BLaER1 treated with 17β-estradiol and CSF1 and Interleukin-3, amounts not matched to agents 10 nM and 100 nM (cell line): ENCODE measurements around the gene RALGAPA2.
A peak's percentile ranks its signal among the peaks of the same experiment; 100 is the strongest.

Experiments used
- H3K27ac ChIP-seq, 11 experiments: shearing (Covaris generic); formaldehyde crosslinking; 2 replicates each; pipeline ENCODE4 v1.8.1; 2022
- H3K27me3 ChIP-seq, 11 experiments: shearing (Covaris generic); formaldehyde crosslinking; 2 replicates each; pipeline ENCODE4 v1.8.1; 2022
- H3K36me3 ChIP-seq, 11 experiments: shearing (Covaris generic); formaldehyde crosslinking; 2 replicates each; pipeline ENCODE4 v1.8.1; 2022
- H3K4me1 ChIP-seq, 10 experiments: shearing (Covaris generic); formaldehyde crosslinking; 2 replicates each; pipeline ENCODE4 v1.8.1; 2022
- H3K4me2 ChIP-seq, 11 experiments: shearing (Covaris generic); formaldehyde crosslinking; 2 replicates each; pipeline ENCODE4 v1.8.1; 2022
- H3K4me3 ChIP-seq, 10 experiments: shearing (Covaris generic); formaldehyde crosslinking; 2 replicates each; pipeline ENCODE4 v1.8.1; 2022
- H3K9ac ChIP-seq, 11 experiments: shearing (Covaris generic); formaldehyde crosslinking; 2 replicates each; pipeline ENCODE4 v1.8.1; 2022
- H3K9me3 ChIP-seq, 11 experiments: shearing (Covaris generic); formaldehyde crosslinking; replicated peaks in 1 of 11; 2 replicates each; pipeline ENCODE4 v1.8.1; 2022
- H4K20me1 ChIP-seq, 11 experiments: shearing (Covaris generic); formaldehyde crosslinking; 2 replicates each; pipeline ENCODE4 v1.8.1; 2022
- Cebpa-rat ChIP-seq, 11 experiments: shearing (Covaris generic); IDR thresholded peaks; 2 replicates each; pipeline ENCODE4 v1.8.1; 2022

RALGAPA2 gene

GRCh38 chr20:20744170-20744725 is 31.8 kb upstream of the RALGAPA2 start:
- H3K4me3 ChIP-seq: peak overlapping the region in 2 of 10 experiments; percentile 8 to 10; a peak in 1 of 20 replicates
- H3K4me1 ChIP-seq: peaks cover 13 to 32% (median 24%) of the 10 kb centered on the region in 10 experiments
- no peak for TF ChIP-seq Cebpa-rat (IDR thresholded peaks at IDR 0.05)
- H3K27me3 ChIP-seq: no peaks in the 10 kb centered on the region
- H3K27ac ChIP-seq: peak overlapping the region; percentile 18 to 78 (median 71); a peak in 20 of 22 replicates
- no peaks in the 10 kb centered on the region for H4K20me1 ChIP-seq
- H3K9ac ChIP-seq: peak overlapping the region in 10 of 11 experiments; percentile 36 to 64 (median 62); a peak in 16 of 22 replicates
- H3K9me3 ChIP-seq: peaks cover 19 to 34% (median 29%) of the 10 kb centered on the region in 11 experiments
- peaks cover 0 to 11% (median 0%) of the 10 kb centered on the region in 11 experiments; a peak in 5 of 22 replicates for H3K36me3 ChIP-seq
- H3K4me2 ChIP-seq: peak overlapping the region; percentile 48 to 79 (median 73)

DNA sequence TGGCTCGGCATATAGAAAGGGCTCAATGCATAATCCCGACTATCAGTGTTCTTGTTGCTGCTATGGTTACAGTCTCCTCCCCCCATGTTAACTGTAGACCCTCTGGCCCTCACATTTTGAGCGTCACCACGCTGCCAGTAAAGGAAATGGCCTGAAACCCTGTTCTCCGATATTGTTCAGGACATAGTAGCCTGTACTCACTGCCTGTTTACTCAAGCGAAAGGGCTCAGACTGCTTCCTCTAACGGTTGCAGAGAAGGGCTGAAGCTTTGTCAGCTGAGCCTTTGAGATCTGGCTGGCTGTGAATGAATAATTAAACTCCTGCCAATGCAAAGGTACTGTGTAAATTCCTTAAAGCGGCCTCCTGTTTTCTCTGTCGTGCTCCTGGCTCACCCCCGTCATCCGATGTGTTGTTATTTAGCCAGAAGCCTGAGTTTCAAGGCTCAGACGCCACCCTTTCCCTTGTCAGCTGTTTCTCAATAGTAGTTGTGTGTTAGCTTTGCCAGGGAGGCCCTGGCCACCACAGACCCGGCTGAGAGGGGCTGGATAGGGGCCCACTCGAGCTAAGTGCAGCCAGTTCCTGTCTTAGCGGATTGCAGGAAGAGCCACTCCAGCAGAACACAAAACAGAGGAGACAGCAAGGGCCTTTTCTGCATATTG is 31.2 kb upstream of the RALGAPA2 start:
- Histone ChIP-seq H4K20me1 (no peaks in the 10 kb centered on the region), H3K27me3 (no peaks in the 10 kb centered on the region), H3K9ac (peak overlapping the region; percentile 35 to 64 (median 61); a peak in 20 of 22 replicates), H3K4me2 (peak overlapping the region; percentile 48 to 79 (median 73)), H3K4me3 (peak overlapping the region in 3 of 10 experiments; percentile 8 to 15 (median 10); a peak in 3 of 20 replicates), H3K9me3 (peaks cover 13 to 28% (median 23%) of the 10 kb centered on the region in 11 experiments), H3K36me3 (peaks cover 0 to 5% (median 0%) of the 10 kb centered on the region in 11 experiments; a peak in 3 of 22 replicates), H3K4me1 (peaks cover 13 to 32% (median 24%) of the 10 kb centered on the region in 10 experiments), H3K27ac (peak overlapping the region; percentile 18 to 78 (median 71); a peak in 21 of 22 replicates)
- no peak for TF ChIP-seq Cebpa-rat (IDR thresholded peaks at IDR 0.05)

GRCh38 chr20:20741087-20742045 is 28.9 kb upstream of the RALGAPA2 start:
- no peaks in the 10 kb centered on the region for H4K20me1 ChIP-seq

GRCh38 chr20:20740541-20740940 is 28.1 kb upstream of the RALGAPA2 start:
- H4K20me1 ChIP-seq: no peaks in the 10 kb centered on the region
- no peaks in the 10 kb centered on the region for H3K36me3 ChIP-seq
- no peak overlapping the region for H3K9ac ChIP-seq
- H3K4me1 ChIP-seq: peaks cover 21 to 50% (median 41%) of the 10 kb centered on the region in 10 experiments
- no peak overlapping the region for H3K4me3 ChIP-seq
- H3K4me2 ChIP-seq: peak overlapping the region in 7 of 11 experiments; percentile 1 to 37 (median 31); a peak in 11 of 22 replicates
- H3K9me3 ChIP-seq: peaks cover 0 to 12% (median 9%) of the 10 kb centered on the region in 11 experiments; a peak in 11 of 22 replicates
- H3K27me3 ChIP-seq: no peaks in the 10 kb centered on the region
- H3K27ac ChIP-seq: no peak overlapping the region
- TF ChIP-seq Cebpa-rat (IDR thresholded peaks at IDR 0.05): no peak

More at GRCh38 chr20:20741087-20742045, 28.9 kb upstream of the RALGAPA2 start:
- Histone ChIP-seq H3K36me3 (no peaks in the 10 kb centered on the region), H3K9ac (no peak overlapping the region), H3K4me2 (peak overlapping the region in 6 of 11 experiments; percentile 1 to 37 (median 24); a peak in 6 of 22 replicates), H3K4me1 (peaks cover 21 to 49% (median 40%) of the 10 kb centered on the region in 10 experiments), H3K9me3 (peaks cover 0 to 12% (median 9%) of the 10 kb centered on the region in 11 experiments; a peak in 11 of 22 replicates), H3K27me3 (no peaks in the 10 kb centered on the region), H3K4me3 (no peak overlapping the region), H3K27ac (no peak overlapping the region)
- TF ChIP-seq Cebpa-rat (IDR thresholded peaks at IDR 0.05): no peak

GRCh38 chr20:20737158-20737557 is 24.7 kb upstream of the RALGAPA2 start:
- Histone ChIP-seq H3K36me3 (no peaks in the 10 kb centered on the region), H3K27me3 (no peaks in the 10 kb centered on the region), H3K9me3 (no peaks in the 10 kb centered on the region), H3K9ac (0 out of 22 replicates have a peak overlapping the region, but pooled peaks of 1 of the 11 experiments have one; percentile 4), H3K4me2 (peak overlapping the region; percentile 44 to 74 (median 59)), H3K4me1 (peaks cover 38 to 53% (median 49%) of the 10 kb centered on the region in 10 experiments), H4K20me1 (no peaks in the 10 kb centered on the region), H3K4me3 (no peak overlapping the region), H3K27ac (0 out of 22 replicates have a peak overlapping the region, but pooled peaks of 1 of the 11 experiments have one; percentile 9)
- TF ChIP-seq Cebpa-rat (IDR thresholded peaks at IDR 0.05): no peak

DNA sequence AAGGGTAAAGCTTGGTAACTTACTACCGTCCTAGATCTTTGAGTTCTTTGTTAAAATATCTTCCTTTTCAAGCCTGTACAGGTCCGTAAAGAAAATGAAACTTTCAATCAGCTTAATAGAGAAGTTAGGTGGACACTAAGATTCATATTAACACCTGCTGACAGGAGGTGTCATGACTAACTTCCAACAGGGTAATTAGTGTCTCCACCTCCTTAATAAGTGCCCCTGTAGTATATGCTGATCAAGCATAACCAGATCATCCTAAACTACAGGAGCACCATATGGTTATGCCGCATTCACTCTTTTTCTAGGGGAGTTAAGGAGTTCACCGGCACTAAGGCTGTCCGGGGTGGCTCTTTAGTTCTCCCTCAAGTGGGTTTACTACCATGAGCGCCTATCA is 23.9 kb upstream of the RALGAPA2 start:
- Histone ChIP-seq H4K20me1 (no peaks in the 10 kb centered on the region), H3K27me3 (no peaks in the 10 kb centered on the region), H3K36me3 (no peaks in the 10 kb centered on the region), H3K27ac (no peak overlapping the region), H3K4me2 (peak overlapping the region in 5 of 11 experiments; percentile 54 to 65 (median 58); a peak in 7 of 22 replicates), H3K9ac (no peak overlapping the region), H3K9me3 (no peaks in the 10 kb centered on the region), H3K4me1 (peaks cover 45 to 60% (median 53%) of the 10 kb centered on the region in 10 experiments), H3K4me3 (no peak overlapping the region)
- no peak for TF ChIP-seq Cebpa-rat (IDR thresholded peaks at IDR 0.05)

DNA sequence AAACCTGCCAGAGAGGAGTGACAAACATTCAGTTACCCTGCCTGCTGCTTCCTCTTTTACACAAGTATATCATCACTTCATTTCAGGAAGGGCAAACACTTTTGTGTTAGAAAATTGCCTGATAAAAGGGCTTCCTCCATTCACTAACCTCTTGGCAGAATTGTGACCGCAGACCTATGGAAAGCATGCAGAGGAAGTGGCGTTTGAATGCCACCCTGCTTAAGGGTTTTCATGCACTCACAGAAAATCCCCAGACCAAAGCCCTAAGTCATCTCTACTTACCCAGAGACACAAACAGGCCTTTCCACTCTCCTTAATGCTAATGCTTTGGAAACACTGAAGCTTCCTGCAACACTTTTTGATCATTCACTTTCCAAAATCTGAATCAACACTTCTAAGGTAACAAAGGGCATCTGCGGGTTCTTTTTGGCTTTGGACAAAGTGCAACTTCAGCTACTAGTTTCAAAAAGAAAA is 22.1 kb upstream of the RALGAPA2 start:
- H3K9me3 ChIP-seq: no peaks in the 10 kb centered on the region
- peaks cover 37 to 57% (median 46%) of the 10 kb centered on the region in 10 experiments for H3K4me1 ChIP-seq
- H3K4me3 ChIP-seq: no peak overlapping the region
- peak overlapping the region in 4 of 11 experiments; percentile 21 to 44 (median 36); a peak in 4 of 22 replicates for H3K9ac ChIP-seq
- H3K36me3 ChIP-seq: no peaks in the 10 kb centered on the region
- no peaks in the 10 kb centered on the region for H3K27me3 ChIP-seq
- H3K27ac ChIP-seq: peak overlapping the region in 9 of 11 experiments; percentile 23 to 65 (median 52); a peak in 17 of 22 replicates
- H4K20me1 ChIP-seq: no peaks in the 10 kb centered on the region
- H3K4me2 ChIP-seq: peak overlapping the region; percentile 30 to 79 (median 65); a peak in 21 of 22 replicates
- TF ChIP-seq Cebpa-rat (IDR thresholded peaks at IDR 0.05): no peak

DNA sequence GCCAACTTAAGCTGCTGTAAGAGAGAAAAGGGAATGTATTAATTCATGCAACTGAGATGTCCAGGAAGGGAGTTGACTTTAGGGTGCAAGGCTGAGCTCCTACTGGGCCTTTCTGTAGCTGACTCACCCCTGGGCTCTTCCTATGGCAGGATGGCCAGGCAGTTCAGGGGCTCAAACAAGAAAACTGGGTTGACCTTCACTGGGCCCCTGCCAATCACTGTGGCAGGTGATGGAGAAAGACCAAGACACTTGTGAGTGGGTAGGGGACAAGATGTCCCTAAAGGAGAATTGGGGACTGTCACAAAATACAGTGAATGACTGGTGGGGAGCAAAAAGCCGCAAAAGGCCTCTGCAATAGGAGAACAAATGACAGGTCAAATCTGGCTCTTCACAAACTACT is 21.5 kb upstream of the RALGAPA2 start:
- peak overlapping the region; percentile 47 to 79 (median 65) for H3K4me2 ChIP-seq
- H3K4me3 ChIP-seq: no peak overlapping the region
- H3K27ac ChIP-seq: peak overlapping the region in 8 of 11 experiments; percentile 28 to 65 (median 53); a peak in 16 of 22 replicates
- no peak for TF ChIP-seq Cebpa-rat (IDR thresholded peaks at IDR 0.05)
- H3K9ac ChIP-seq: peak overlapping the region in 4 of 11 experiments; percentile 21 to 44 (median 39); a peak in 4 of 22 replicates
- no peaks in the 10 kb centered on the region for H3K27me3 ChIP-seq
- H3K36me3 ChIP-seq: no peaks in the 10 kb centered on the region
- H3K4me1 ChIP-seq: peaks cover 37 to 57% (median 46%) of the 10 kb centered on the region in 10 experiments
- H3K9me3 ChIP-seq: no peaks in the 10 kb centered on the region
- H4K20me1 ChIP-seq: no peaks in the 10 kb centered on the region
